GM13977 (cell line): ENCODE results near the gene GRIN3B.
A peak's percentile ranks its signal among the peaks of the same experiment; 100 is the strongest.

Experiments used
- DNase-seq: peaks from one replicate; pipeline ENCODE4 v3.0.0; 2012; ENCODE audit warnings: low spot score
- CTCF ChIP-seq: IDR thresholded peaks from 2 replicates; pipeline ENCODE4 v1.5.1; 2012; ENCODE audit warnings: mild to moderate bottlenecking, control low read depth; ENCODE audit not compliant: insufficient read depth; ENCODE audit errors: extremely low read depth, missing control alignments
- in situ Hi-C: fragments of 300-500 bp; cut with MboI; formaldehyde crosslinking; loops from one replicate; pipeline ENCODE4 v1.12.0; 2022; ENCODE audit warnings: low sequenced_read_pairs, low pct_unique_long_range_greater_than_20kb, mixed read lengths, inconsistent platforms; ENCODE audit not compliant: unreplicated experiment

The GRIN3B gene

GRCh38 chr19:1032264-1032867 is 32.1 kb downstream of the GRIN3B start:
- no peak for TF ChIP-seq CTCF
- in situ Hi-C loops, result no loop called here
- no peak for DNase-seq

GRCh38 chr19:1035998-1036621 is 35.9 kb downstream of the GRIN3B start:
- in situ Hi-C loops, result no loop called here
- no peak for DNase-seq
- TF ChIP-seq CTCF, result no peak

GRCh38 chr19:1037621-1038064 is 37.4 kb downstream of the GRIN3B start:
- TF ChIP-seq CTCF, result no peak
- no peak for DNase-seq
- in situ Hi-C loops, result no loop called here

GRCh38 chr19:1038978-1039645 is 38.9 kb downstream of the GRIN3B start:
- in situ Hi-C loops, result no loop called here
- TF ChIP-seq CTCF, result no peak
- no peak for DNase-seq

GRCh38 chr19:1039646-1040475 is 39.6 kb downstream of the GRIN3B start, which contains the start of gene ABCA7:
Gene ABCA7 (plus strand): TSS chr19:1040107. CDS start chr19:1041362, 1,255 bp downstream.
- in situ Hi-C loops, result no loop called here
- DNase-seq, result peak; percentile 97

More at GRCh38 chr19:1039646-1040475, 39.6 kb downstream of the GRIN3B start, which contains the start of gene ABCA7:
- no peak for TF ChIP-seq CTCF
